Smooth muscle cell (in vitro differentiated cells): ENCODE measurements around the gene RAD23B. TPM values are rescaled to one million over a fixed set of nuclear protein-coding genes. Genes with fewer than 3 reads are reported as not detected.
A peak's percentile ranks its signal among the peaks of the same experiment; 100 is the strongest.

Experiments used
- DNase-seq: peaks from one replicate; lab custom pipeline; 2025; ENCODE audit not compliant: unreplicated experiment; lab: John Stamatoyannopoulos, UW
- H2AFZ ChIP-seq: fragments of 200-600 bp; sonication (generic); 2 replicates; pipeline ENCODE4 v1.6.0; 2016; ENCODE audit warnings: antibody characterized with exemption, low read depth, mild to moderate bottlenecking
- H3F3A ChIP-seq: fragments of 200-600 bp; sonication (generic); 2 replicates; pipeline ENCODE4 v1.6.0; 2017; ENCODE audit warnings: antibody characterized with exemption, low read depth
- H3K27ac ChIP-seq: fragments of 200-600 bp; sonication (generic); 2 replicates; pipeline ENCODE4 v1.5.1; 2016; ENCODE audit warnings: low read depth, mild to moderate bottlenecking
- H3K27me3 ChIP-seq: fragments of 200-600 bp; sonication (generic); 2 replicates; pipeline ENCODE4 v1.6.1; 2016; ENCODE audit warnings: low read depth, mild to moderate bottlenecking
- H3K36me3 ChIP-seq: fragments of 200-600 bp; sonication (generic); 2 replicates; pipeline ENCODE4 v1.5.1; 2016; ENCODE audit warnings: low read depth
- H3K4me1 ChIP-seq: fragments of 200-600 bp; sonication (generic); 2 replicates; pipeline ENCODE4 v1.5.1; 2016; ENCODE audit warnings: low read depth
- H3K4me2 ChIP-seq: fragments of 200-600 bp; sonication (generic); 2 replicates; pipeline ENCODE4 v1.6.0; 2016; ENCODE audit warnings: mild to moderate bottlenecking
- H3K4me3 ChIP-seq: fragments of 200-600 bp; sonication (generic); 2 replicates; pipeline ENCODE4 v1.5.1; 2016; ENCODE audit warnings: mild to moderate bottlenecking
- H3K79me2 ChIP-seq: fragments of 200-600 bp; sonication (generic); 2 replicates; pipeline ENCODE4 v1.6.0; 2016; ENCODE audit warnings: low read depth, mild to moderate bottlenecking
- H3K9ac ChIP-seq: fragments of 200-600 bp; sonication (generic); 2 replicates; pipeline ENCODE4 v1.6.0; 2016; ENCODE audit warnings: low read depth
- H3K9me3 ChIP-seq: fragments of 200-600 bp; sonication (generic); replicated peaks from 2 replicates; pipeline ENCODE4 v1.5.1; 2016; ENCODE audit warnings: low read depth
- H4K20me1 ChIP-seq: fragments of 200-600 bp; sonication (generic); 2 replicates; pipeline ENCODE4 v1.6.0; 2016; ENCODE audit warnings: low read depth
- WGBS: methylation state at CpG from one replicate; pipeline ENCODE4 v1.1.7; 2016; ENCODE audit warnings: low lambda C conversion rate; 5-methylcytosine and 5-hydroxymethylcytosine counted together
- polyA plus RNA-seq: library from polyadenylated mRNA; unstranded; fragments of >200 nt; fragmentation: Nextera tagmentation; extraction: Ambion mirVana; gene quantifications from 2 replicates; pipeline ENCODE4 v1.2.1, GENCODE V29; 2016
- total RNA-seq: library from RNA; depleted of rRNA; stranded (reverse); fragments of >200 nt; gene quantifications from 2 replicates; pipeline ENCODE4 v1.2.3, GENCODE V29; 2014
- TF ChIP-seq, protein P1 (sequence below): fragments of 200-600 bp; sonication (generic); IDR thresholded peaks from 2 replicates; pipeline ENCODE4 v1.5.1; 2017; ENCODE audit warnings: borderline replicate concordance, mild to moderate bottlenecking, antibody characterized with exemption; ENCODE audit not compliant: insufficient read depth, poor library complexity, severe bottlenecking

RAD23B gene
- total and polyA plus RNA-seq, 2 experiments from 2014 or later, result 11.0 to 112 TPM

DNA sequence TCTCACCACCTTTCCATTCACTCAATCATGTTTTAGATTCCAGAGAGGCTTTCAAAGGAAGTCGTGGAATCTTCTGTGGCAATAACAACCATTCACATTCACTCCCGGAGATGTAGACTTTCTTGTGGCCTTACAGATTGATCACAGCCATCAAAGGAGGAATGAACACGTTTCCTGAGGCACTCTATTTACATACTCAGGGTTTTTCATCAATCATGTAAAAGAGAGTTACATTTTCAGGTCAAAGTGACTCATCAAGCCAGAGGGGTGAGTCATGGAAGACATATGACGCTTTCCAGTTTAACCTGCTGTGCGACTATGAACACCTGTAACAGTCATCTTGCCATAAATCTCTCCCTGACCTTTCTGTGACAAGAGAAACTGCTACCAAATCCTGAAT, 39.3 kb upstream of the RAD23B start:
- Histone ChIP-seq H3K9ac (no peak overlapping the region), H3K4me3 (no peak overlapping the region), H3K27ac (peak overlapping the region; percentile 82), H3K4me1 (peaks cover 2% of the 10 kb centered on the region), H3F3A (peaks cover 4% of the 10 kb centered on the region), H3K4me2 (no peak overlapping the region), H3K79me2 (no peaks in the 10 kb centered on the region), H4K20me1 (no peaks in the 10 kb centered on the region), H3K27me3 (no peaks in the 10 kb centered on the region), H3K9me3 (no peaks in the 10 kb centered on the region), H2AFZ (no peak overlapping the region), H3K36me3 (no peaks in the 10 kb centered on the region)
- TF ChIP-seq, protein P1, sequence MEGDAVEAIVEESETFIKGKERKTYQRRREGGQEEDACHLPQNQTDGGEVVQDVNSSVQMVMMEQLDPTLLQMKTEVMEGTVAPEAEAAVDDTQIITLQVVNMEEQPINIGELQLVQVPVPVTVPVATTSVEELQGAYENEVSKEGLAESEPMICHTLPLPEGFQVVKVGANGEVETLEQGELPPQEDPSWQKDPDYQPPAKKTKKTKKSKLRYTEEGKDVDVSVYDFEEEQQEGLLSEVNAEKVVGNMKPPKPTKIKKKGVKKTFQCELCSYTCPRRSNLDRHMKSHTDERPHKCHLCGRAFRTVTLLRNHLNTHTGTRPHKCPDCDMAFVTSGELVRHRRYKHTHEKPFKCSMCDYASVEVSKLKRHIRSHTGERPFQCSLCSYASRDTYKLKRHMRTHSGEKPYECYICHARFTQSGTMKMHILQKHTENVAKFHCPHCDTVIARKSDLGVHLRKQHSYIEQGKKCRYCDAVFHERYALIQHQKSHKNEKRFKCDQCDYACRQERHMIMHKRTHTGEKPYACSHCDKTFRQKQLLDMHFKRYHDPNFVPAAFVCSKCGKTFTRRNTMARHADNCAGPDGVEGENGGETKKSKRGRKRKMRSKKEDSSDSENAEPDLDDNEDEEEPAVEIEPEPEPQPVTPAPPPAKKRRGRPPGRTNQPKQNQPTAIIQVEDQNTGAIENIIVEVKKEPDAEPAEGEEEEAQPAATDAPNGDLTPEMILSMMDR, result no peak
- DNase-seq, result no peak
- 29% methylated on average over 5 of the region's 5 CpGs for WGBS

DNA sequence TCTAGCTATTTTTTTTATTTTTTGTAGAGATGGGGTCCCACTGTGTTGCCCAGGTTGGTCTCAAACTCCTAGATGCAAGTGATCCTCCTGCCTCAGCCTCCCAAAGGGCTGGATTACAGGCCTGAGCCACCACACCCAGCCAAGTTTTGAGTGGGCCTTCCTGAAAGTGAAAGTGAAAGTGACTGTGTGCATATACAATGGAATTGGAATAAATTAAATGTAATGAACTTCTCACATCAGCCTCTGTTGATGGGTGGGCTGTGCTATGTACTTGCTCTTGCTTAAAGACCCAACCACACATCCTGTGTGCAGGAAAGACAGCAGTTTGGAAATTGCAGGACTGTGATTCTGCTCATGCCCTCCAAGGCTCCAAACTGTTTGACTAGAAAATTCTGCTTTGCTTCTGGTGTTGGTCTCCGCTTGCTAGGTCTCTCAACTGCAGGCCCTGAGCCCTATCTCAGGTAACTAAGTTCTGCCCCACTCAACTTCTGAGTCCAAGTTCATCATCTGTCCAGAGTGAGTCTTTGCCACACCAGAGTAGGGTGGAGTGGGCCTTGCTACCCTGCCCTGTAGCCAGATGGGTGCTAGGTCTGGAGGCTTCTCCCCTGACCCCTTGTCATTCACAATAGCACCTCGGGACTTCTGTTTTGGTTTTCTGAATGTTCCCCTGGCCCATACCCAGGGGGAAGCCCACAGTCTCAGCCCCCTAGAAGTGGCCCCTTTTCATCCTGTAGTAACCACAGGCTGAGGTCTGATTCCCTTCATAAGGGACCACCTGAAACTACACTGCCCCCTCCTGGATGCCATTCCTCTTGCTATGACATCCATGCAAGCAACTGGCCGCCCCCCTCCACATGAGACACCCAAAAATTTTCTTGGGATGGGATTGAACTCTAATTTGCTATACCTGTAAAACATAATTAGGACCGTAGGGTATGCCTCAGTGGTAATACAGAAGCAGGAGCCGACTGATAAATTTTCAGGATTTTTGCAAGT, 36.5 kb upstream of the RAD23B start:
- H3K4me1 ChIP-seq, result peaks cover 10% of the 10 kb centered on the region
- H3K27ac ChIP-seq, result no peak overlapping the region
- H3K79me2 ChIP-seq, result no peaks in the 10 kb centered on the region
- no peak overlapping the region for H3K9ac ChIP-seq
- H3K27me3 ChIP-seq, result no peaks in the 10 kb centered on the region
- H3K4me2 ChIP-seq, result no peak overlapping the region
- 91% methylated on average over 5 of the region's 5 CpGs for WGBS
- H3F3A ChIP-seq, result peaks cover 4% of the 10 kb centered on the region
- DNase-seq, result no peak
- H3K9me3 ChIP-seq, result no peaks in the 10 kb centered on the region
- TF ChIP-seq, protein P1, result no peak
- no peak overlapping the region for H3K4me3 ChIP-seq
- H4K20me1 ChIP-seq, result no peaks in the 10 kb centered on the region
- H3K36me3 ChIP-seq, result no peaks in the 10 kb centered on the region
- H2AFZ ChIP-seq, result no peak overlapping the region

- DNase-seq, result no peak
- peaks cover 10% of the 10 kb centered on the region for H3K4me1 ChIP-seq
- no peak overlapping the region for H3K4me3 ChIP-seq
- H2AFZ ChIP-seq, result peak overlapping the region; percentile 75
- no peaks in the 10 kb centered on the region for H3K27me3 ChIP-seq
- no peaks in the 10 kb centered on the region for H3K36me3 ChIP-seq
- no peaks in the 10 kb centered on the region for H3K79me2 ChIP-seq
- TF ChIP-seq, protein P1, result no peak
- H4K20me1 ChIP-seq, result no peaks in the 10 kb centered on the region
- H3K4me2 ChIP-seq, result peak overlapping the region; percentile 17
- H3K9ac ChIP-seq, result peak overlapping the region; percentile 37
- peak overlapping the region; percentile 88 for H3K27ac ChIP-seq
- peaks cover 8% of the 10 kb centered on the region for H3F3A ChIP-seq
- 69% methylated on average over 5 of the region's 5 CpGs for WGBS
- H3K9me3 ChIP-seq, result no peaks in the 10 kb centered on the region
These were observed 34.4 kb upstream of the RAD23B start for GRCh38 chr9:107248714-107249113.
